ENCODE measurements around the gene CGB2. TPM values are rescaled to one million over a fixed set of nuclear protein-coding genes. Genes with fewer than 3 reads are reported as not detected.
"Not testable (repeated sequence)": the region's sequence is repeated elsewhere in the genome, so short reads cannot be mapped to it uniquely, and the experiment has no call there.

Gene CGB2
- total RNA-seq, 2 donors from 2014 or later: not detected

DNA sequence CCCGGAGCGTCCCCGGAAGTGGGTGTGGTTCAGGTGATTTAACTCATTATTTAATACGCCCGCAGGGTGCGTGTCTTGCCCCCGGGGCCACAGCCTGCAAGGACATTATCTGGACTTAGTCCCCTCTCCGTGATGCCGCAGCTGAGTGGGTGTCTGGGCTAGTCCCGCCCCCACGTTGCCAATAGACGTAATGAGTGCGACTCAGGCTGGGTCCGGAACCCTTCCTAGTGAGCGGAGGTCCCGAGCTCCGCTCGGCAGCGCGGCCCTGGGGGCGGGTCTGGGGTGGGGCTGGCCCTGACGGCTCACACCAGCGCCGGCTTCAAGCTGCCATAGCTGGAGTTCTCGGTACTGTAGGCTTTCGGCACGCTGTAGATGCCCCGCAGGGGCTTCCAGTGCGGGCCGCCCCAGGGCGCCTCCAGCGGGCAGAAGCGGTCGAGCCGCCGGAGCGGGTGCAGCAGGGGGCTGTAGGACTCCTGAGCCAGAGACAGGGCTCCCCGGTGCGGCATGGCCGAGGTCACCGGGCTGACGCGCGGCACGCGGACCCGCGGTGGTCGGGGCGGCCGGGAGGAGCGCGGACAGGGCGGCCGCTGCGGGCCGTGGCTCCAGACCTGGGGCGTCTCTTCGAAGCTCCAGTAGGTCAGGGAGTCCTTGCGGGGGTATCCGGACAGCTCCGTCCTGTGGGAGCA is 13.9 kb upstream of the CGB2 start:
- Histone ChIP-seq H3K4me1 (peaks cover 0 to 27% of the 10 kb centered on the region in 2 donors), H3K9me3 (no peaks in the 10 kb centered on the region), H3K27ac (peak overlapping the region in 1 of 2 donors; percentile 3), H3K36me3 (peaks cover 15% of the 10 kb centered on the region), H3K4me3 (peak overlapping the region; percentile 36 to 55), H3K27me3 (no peaks in the 10 kb centered on the region)
- no peak for DNase-seq (ENCODE audit: low spot score)
- TF ChIP-seq, protein P1, sequence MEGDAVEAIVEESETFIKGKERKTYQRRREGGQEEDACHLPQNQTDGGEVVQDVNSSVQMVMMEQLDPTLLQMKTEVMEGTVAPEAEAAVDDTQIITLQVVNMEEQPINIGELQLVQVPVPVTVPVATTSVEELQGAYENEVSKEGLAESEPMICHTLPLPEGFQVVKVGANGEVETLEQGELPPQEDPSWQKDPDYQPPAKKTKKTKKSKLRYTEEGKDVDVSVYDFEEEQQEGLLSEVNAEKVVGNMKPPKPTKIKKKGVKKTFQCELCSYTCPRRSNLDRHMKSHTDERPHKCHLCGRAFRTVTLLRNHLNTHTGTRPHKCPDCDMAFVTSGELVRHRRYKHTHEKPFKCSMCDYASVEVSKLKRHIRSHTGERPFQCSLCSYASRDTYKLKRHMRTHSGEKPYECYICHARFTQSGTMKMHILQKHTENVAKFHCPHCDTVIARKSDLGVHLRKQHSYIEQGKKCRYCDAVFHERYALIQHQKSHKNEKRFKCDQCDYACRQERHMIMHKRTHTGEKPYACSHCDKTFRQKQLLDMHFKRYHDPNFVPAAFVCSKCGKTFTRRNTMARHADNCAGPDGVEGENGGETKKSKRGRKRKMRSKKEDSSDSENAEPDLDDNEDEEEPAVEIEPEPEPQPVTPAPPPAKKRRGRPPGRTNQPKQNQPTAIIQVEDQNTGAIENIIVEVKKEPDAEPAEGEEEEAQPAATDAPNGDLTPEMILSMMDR (IDR thresholded peaks at IDR 0.05): peak; percentile 22 to 58

DNA sequence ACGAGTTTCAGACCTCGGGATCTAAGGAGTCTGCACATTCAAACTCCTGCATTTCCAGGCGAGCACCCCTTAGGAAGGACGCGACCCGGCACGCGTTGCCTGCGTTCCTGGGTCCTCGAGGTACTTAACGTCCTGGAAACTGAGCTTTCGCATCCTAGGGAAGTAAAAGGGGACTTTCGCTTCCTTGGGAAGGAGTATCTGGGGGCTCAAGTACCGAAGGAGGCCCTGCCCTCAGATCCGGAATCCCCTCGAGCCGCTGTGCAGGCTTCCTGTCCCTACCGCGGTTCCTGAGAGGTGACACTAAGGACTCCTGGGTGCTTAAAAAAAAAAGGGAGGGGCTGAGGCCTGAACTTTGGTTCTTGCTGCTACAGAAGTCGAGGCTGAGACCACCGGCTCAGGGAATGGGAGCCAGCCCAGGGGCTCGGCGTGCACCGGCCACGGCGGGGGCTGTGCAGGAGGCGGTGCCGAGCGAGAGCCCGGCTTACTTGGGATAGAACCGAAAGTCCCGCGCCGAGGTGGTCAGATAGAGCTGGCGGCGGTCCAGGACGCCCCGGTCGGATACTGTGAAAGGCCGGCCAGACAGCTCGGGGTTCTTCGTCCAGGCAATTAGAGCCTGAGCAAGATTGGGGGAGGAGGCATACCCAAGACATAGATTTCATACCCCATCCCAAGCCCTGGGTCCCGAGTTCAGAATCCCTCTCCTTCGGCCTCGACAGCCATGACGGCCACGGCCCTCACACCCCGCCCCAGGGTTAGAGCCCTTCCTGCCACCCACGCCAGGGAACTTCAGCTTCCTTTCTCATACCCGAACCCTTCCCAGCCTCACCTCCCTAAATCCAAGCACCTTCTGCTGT is 13.1 kb upstream of the CGB2 start:
- peak overlapping the region; percentile 27 to 55 for H3K4me3 ChIP-seq
- H3K36me3 ChIP-seq: peaks cover 15% of the 10 kb centered on the region
- H3K4me1 ChIP-seq: peaks cover 0 to 27% of the 10 kb centered on the region in 2 donors
- not testable (repeated sequence) for H3K9me3 ChIP-seq; H3K27ac ChIP-seq; H3K27me3 ChIP-seq; DNase-seq (ENCODE audit: low spot score)

DNA sequence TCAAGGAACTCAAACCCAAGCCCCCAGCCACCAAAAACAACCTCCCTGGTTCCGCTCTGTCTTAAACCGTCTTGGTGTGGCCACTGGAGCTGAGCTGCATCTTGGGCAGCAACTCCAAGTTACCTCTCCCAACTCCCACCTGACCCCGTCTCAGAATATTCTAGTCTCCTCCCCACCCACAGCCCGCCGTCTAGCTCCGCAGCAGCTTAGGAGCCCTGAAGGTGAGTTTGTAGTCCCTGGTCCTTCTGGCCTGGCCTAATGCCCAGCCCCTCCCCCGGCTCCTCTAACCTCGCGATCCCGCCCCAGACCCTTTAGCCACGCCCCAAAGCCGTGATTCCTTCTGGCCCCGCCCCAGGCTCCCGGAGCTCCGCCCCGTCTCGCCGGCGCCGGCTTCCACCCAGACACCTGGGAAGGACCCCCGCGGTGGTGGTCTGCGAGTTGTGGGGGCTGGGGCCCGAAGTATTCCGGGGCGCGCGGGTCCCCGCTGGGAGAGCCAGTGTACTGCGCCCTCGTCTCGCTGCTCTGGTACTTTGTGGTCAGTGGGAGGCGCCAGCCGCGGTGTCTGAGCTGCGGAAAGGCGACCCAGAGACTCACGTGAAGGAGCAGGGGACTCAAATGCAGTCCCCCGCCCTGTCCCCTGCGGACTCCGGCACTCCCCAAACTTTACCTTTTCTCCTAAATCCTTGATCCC is 12.3 kb upstream of the CGB2 start:
- Histone ChIP-seq H3K27ac (no peak overlapping the region), H3K4me1 (peaks cover 0 to 27% of the 10 kb centered on the region in 2 donors), H3K9me3 (no peaks in the 10 kb centered on the region), H3K27me3 (no peaks in the 10 kb centered on the region), H3K4me3 (peak overlapping the region; percentile 26 to 55), H3K36me3 (peaks cover 14% of the 10 kb centered on the region)
- DNase-seq (ENCODE audit: low spot score): no peak
- TF ChIP-seq, protein P1 (IDR thresholded peaks at IDR 0.05): no peak

DNA sequence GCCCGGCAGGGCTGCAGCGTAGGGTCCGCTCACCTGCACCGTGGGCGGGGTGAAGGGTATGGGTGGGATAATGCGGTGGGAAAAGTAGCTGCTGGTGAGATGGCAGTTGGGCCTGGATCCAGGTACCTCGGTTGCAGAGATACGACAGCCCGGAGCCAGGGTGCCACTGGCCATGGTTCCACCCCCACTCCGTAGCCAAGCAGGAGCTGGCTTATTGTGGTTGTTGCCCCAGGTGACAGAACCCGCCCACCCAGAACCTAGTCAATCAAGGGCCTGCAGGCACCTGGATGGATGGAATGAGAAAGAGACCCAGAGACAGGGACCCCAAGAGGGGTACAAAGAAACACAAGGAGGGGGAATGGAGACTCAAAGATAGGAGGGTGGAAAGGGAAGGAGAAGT is 11.3 kb upstream of the CGB2 start:
- TF ChIP-seq, protein P1 (IDR thresholded peaks at IDR 0.05): no peak
- Histone ChIP-seq H3K4me3 (no peak overlapping the region), H3K27me3 (no peaks in the 10 kb centered on the region), H3K36me3 (peaks cover 4% of the 10 kb centered on the region), H3K27ac (no peak overlapping the region), H3K9me3 (no peaks in the 10 kb centered on the region), H3K4me1 (peaks cover 0 to 27% of the 10 kb centered on the region in 2 donors)
- DNase-seq (ENCODE audit: low spot score): no peak

DNA sequence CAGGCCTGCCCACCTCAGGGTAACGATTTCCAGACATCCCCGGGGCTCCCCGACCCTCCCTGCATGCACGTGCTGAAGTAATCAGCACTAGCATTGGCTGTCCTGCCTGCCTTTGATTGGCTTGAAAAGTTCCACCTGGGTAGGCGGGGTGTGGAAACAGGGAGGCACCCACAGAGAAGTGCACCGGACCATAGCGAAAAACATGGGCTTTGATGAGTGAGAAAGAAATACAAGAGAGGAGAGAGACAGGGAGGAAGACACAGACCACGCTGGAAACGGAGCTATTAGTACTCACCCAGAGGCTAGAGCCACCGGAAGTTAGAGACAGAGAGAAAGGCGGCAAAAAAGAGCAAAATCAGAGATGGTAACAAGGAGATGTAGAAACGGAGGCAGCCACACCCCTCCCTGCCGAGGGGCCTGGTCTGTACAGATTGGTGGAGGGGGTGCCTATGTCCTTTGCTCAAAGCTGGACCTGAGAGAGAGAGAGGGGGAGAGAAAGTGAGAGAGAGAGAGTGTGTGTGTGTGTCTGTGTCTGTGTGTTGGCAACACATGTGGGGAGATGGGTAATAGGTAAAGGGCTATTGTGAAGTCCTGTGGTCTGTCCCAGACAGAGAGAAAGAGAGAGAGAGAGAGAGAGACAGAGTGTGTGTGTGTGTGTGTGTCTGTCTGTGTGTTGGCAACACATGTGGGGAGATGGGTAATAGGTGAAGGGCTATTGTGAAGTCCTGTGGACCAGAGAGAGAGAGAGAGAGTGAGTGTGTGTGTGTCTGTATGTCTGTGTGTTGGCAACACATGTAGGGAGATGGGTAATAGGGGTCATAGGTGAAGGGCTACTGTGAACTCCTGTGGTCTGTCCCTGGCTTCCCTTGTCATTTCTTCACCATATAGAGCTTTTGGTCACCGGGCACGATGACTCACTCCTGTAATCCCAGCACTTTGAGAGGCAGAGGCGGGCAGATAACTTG is 10.5 kb upstream of the CGB2 start:
- peaks cover 0 to 27% of the 10 kb centered on the region in 2 donors for H3K4me1 ChIP-seq
- H3K27me3 ChIP-seq: no peaks in the 10 kb centered on the region
- TF ChIP-seq, protein P1 (IDR thresholded peaks at IDR 0.05): no peak
- H3K27ac ChIP-seq: no peak overlapping the region
- H3K9me3 ChIP-seq: no peaks in the 10 kb centered on the region
- no peak overlapping the region for H3K4me3 ChIP-seq
- no peaks in the 10 kb centered on the region for H3K36me3 ChIP-seq
- no peak for DNase-seq (ENCODE audit: low spot score)

All from right atrium auricular region (tissue), 2 donors.